Activated naive CD8-positive, alpha-beta T cell treated with anti-CD3 and anti-CD28 coated beads for 36 hours (primary cell): ENCODE data around the gene ZNF330. TPM values are rescaled to one million over a fixed set of nuclear protein-coding genes. Genes with fewer than 3 reads are reported as not detected.

ENCODE experiments used
- DNase-seq: peaks from one replicate; pipeline ENCODE4 v3.0.0; 2021
- H3K27ac Mint-ChIP-seq: one replicate; pipeline ENCODE4 v1.8.0; 2022; ENCODE audit warnings: mild to moderate bottlenecking, moderate library complexity, mixed read lengths
- H3K27me3 Mint-ChIP-seq: one replicate; pipeline ENCODE4 v1.8.0; 2022; ENCODE audit warnings: mild to moderate bottlenecking, mixed read lengths
- H3K36me3 Mint-ChIP-seq: one replicate; pipeline ENCODE4 v1.8.0; 2021; ENCODE audit warnings: mild to moderate bottlenecking, mixed read lengths
- H3K4me1 Mint-ChIP-seq: one replicate; pipeline ENCODE4 v1.8.0; 2021; ENCODE audit warnings: mixed read lengths
- H3K4me3 Mint-ChIP-seq: one replicate; pipeline ENCODE4 v1.8.0; 2022; ENCODE audit warnings: mild to moderate bottlenecking, moderate library complexity, mixed read lengths
- H3K9me3 Mint-ChIP-seq: one replicate; pipeline ENCODE4 v1.8.0; 2022; ENCODE audit warnings: mixed read lengths
- total RNA-seq, 2 experiments: library from RNA; stranded (reverse); gene quantifications; one replicate each; pipeline ENCODE4 v1.2.3, GENCODE V29; 2021

The ZNF330 gene
- total RNA-seq, 2 experiments from 2014 or later = 64.5 TPM

- peaks cover 4% of the 10 kb centered on the region for H3K27me3 Mint-ChIP-seq
- no peak overlapping the region for H3K4me3 Mint-ChIP-seq
- H3K27ac Mint-ChIP-seq = no peak overlapping the region
- peaks cover 6% of the 10 kb centered on the region for H3K4me1 Mint-ChIP-seq
- DNase-seq = no peak
- no peaks in the 10 kb centered on the region for H3K9me3 Mint-ChIP-seq
- H3K36me3 Mint-ChIP-seq = no peaks in the 10 kb centered on the region
Measured at GRCh38 chr4:141248029-141248428, 27.3 kb downstream of the ZNF330 start.

GRCh38 chr4:141248486-141248885 is 27.8 kb downstream of the ZNF330 start:
- H3K27me3 Mint-ChIP-seq = peaks cover 4% of the 10 kb centered on the region
- H3K9me3 Mint-ChIP-seq = no peaks in the 10 kb centered on the region
- H3K27ac Mint-ChIP-seq = no peak overlapping the region
- DNase-seq = no peak
- H3K36me3 Mint-ChIP-seq = no peaks in the 10 kb centered on the region
- H3K4me3 Mint-ChIP-seq = no peak overlapping the region
- H3K4me1 Mint-ChIP-seq = peaks cover 6% of the 10 kb centered on the region

- Mint-ChIP-seq H3K27me3 (peaks cover 10% of the 10 kb centered on the region), H3K27ac (no peak overlapping the region), H3K36me3 (no peaks in the 10 kb centered on the region), H3K9me3 (no peaks in the 10 kb centered on the region), H3K4me3 (no peak overlapping the region), H3K4me1 (no peaks in the 10 kb centered on the region)
- no peak for DNase-seq
Measured at GRCh38 chr4:141254326-141254725, 33.6 kb downstream of the ZNF330 start.

DNA sequence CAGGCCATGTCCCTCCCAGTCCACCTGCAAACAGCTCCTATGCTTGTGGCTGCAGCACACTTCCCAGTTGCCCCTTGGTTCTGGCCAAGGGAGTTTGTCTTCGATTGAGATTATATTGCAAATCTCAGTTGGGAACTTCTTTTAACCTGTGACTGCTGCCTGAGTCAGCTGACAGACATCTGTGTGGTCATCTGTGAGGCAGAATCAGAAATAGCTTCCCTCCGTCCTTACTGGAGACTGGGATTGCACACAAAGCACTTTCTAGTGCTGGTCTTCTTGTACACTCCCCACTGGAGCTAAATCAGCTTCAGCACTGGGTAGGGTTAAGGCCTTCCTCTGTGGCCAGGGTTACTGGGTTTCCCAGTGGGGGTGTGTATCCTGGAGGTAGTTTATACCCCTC is 34.3 kb downstream of the ZNF330 start:
- Mint-ChIP-seq H3K9me3 (no peaks in the 10 kb centered on the region), H3K27me3 (peaks cover 10% of the 10 kb centered on the region), H3K4me1 (no peaks in the 10 kb centered on the region), H3K4me3 (no peak overlapping the region), H3K27ac (no peak overlapping the region), H3K36me3 (no peaks in the 10 kb centered on the region)
- no peak for DNase-seq

- no peak for DNase-seq
- H3K36me3 Mint-ChIP-seq = no peaks in the 10 kb centered on the region
- H3K4me1 Mint-ChIP-seq = no peaks in the 10 kb centered on the region
- H3K27me3 Mint-ChIP-seq = peaks cover 10% of the 10 kb centered on the region
- no peaks in the 10 kb centered on the region for H3K9me3 Mint-ChIP-seq
- H3K4me3 Mint-ChIP-seq = no peak overlapping the region
- H3K27ac Mint-ChIP-seq = no peak overlapping the region
Measured at GRCh38 chr4:141258558-141258957, 37.9 kb downstream of the ZNF330 start.

DNA sequence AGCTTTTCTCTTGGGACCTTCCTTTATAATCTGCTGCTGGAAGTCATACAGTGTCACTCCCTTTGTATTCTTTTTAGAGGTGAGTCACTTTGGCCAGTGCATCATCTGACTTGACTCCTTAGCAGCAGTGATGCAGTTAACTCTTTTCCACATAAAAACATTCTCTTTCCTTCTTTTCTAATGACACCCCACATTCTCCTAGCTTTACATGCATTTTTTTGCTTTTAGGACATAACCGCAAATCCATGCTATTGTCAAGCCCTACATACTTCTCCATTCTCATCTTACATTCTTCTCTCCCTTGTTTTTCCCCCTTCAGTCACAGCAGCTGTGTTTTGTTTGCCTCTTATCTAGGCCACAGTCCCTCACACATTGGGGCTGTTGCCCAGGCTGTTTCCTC is 55.1 kb downstream of the ZNF330 start:
- no peak for DNase-seq
- H3K4me1 Mint-ChIP-seq = no peaks in the 10 kb centered on the region
- no peak overlapping the region for H3K27ac Mint-ChIP-seq
- no peaks in the 10 kb centered on the region for H3K9me3 Mint-ChIP-seq
- H3K4me3 Mint-ChIP-seq = no peak overlapping the region
- H3K36me3 Mint-ChIP-seq = no peaks in the 10 kb centered on the region
- peaks cover 9% of the 10 kb centered on the region for H3K27me3 Mint-ChIP-seq

GRCh38 chr4:141283152-141283551 is 62.5 kb downstream of the ZNF330 start:
- H3K27ac Mint-ChIP-seq = no peak overlapping the region
- no peaks in the 10 kb centered on the region for H3K4me1 Mint-ChIP-seq
- no peaks in the 10 kb centered on the region for H3K9me3 Mint-ChIP-seq
- H3K4me3 Mint-ChIP-seq = no peak overlapping the region
- H3K36me3 Mint-ChIP-seq = no peaks in the 10 kb centered on the region
- DNase-seq = no peak
- peaks cover 8% of the 10 kb centered on the region for H3K27me3 Mint-ChIP-seq

- Mint-ChIP-seq H3K4me3 (no peak overlapping the region), H3K9me3 (no peaks in the 10 kb centered on the region), H3K27ac (no peak overlapping the region), H3K27me3 (peaks cover 10% of the 10 kb centered on the region), H3K36me3 (no peaks in the 10 kb centered on the region), H3K4me1 (no peaks in the 10 kb centered on the region)
- DNase-seq = no peak
Measured at GRCh38 chr4:141283563-141283962, 62.9 kb downstream of the ZNF330 start.

Other genes starting within 250 kb of the ZNF330 start
- under 1 TPM; 0.02 to 0.08 TPM for gene RNF150, start 87.4 kb upstream of the ZNF330 start, total RNA-seq